ENCODE data around the gene NRXN3.

The NRXN3 gene

DNA sequence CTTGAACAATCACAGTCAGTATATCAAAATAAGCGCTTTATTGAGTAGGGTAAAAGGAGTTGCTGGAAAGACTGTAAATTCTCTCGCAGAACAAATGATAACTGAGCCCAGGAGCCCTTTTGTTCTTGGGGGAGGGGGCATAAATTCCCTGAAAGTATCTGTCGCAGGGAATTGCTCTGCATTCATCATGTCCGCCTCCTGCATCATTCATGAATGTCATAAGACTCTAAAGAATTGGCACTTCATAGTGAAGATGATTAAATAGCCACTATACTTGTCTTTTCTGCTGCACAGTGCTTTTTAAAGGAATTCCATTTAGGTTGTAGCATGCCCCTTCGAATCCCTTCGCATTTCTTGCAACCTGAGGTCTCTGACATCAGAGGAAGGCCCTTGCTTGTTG lies 1278.8 kb downstream of the NRXN3 start:
- H3K4me3 ChIP-seq (ENCODE audit: low read depth, low read length) = no peak overlapping the region
- TF ChIP-seq, protein P1, sequence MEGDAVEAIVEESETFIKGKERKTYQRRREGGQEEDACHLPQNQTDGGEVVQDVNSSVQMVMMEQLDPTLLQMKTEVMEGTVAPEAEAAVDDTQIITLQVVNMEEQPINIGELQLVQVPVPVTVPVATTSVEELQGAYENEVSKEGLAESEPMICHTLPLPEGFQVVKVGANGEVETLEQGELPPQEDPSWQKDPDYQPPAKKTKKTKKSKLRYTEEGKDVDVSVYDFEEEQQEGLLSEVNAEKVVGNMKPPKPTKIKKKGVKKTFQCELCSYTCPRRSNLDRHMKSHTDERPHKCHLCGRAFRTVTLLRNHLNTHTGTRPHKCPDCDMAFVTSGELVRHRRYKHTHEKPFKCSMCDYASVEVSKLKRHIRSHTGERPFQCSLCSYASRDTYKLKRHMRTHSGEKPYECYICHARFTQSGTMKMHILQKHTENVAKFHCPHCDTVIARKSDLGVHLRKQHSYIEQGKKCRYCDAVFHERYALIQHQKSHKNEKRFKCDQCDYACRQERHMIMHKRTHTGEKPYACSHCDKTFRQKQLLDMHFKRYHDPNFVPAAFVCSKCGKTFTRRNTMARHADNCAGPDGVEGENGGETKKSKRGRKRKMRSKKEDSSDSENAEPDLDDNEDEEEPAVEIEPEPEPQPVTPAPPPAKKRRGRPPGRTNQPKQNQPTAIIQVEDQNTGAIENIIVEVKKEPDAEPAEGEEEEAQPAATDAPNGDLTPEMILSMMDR (IDR thresholded peaks at IDR 0.05; ENCODE audit: low read depth, low read length) = no peak

GRCh38 chr14:79451601-79452000 lies 1281.4 kb downstream of the NRXN3 start:
- no peak overlapping the region for H3K4me3 ChIP-seq (ENCODE audit: low read depth, low read length)
- TF ChIP-seq, protein P1 (IDR thresholded peaks at IDR 0.05; ENCODE audit: low read depth, low read length) = no peak

- TF ChIP-seq, protein P1 (IDR thresholded peaks at IDR 0.05; ENCODE audit: low read depth, low read length) = no peak
Measured at GRCh38 chr14:79453276-79453675, 1283.1 kb downstream of the NRXN3 start.

DNA sequence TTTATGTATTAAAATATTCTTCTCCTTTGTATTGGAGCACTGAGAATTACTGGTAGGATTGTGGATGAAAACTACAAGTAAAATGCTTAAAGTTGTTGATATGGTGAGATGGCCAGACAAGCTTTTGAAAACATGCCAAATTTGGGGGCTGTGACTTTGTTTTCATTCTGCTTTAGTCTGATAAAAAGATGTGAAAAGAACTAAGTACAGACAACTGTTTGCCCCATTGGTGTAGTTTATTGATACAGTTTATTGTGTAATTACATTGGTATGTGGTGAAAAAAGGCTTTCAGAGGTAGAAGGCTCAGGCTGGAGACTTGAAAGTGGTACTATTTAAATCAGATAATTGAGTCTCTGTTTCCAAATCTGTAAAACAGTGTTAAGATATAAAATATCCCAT lies 1294.3 kb downstream of the NRXN3 start:
- TF ChIP-seq, protein P1 (IDR thresholded peaks at IDR 0.05; ENCODE audit: low read depth, low read length) = no peak
- no peak overlapping the region for H3K4me3 ChIP-seq (ENCODE audit: low read depth, low read length)

More at GRCh38 chr14:79453276-79453675, 1283.1 kb downstream of the NRXN3 start:
- H3K4me3 ChIP-seq (ENCODE audit: low read depth, low read length) = 0 out of 2 replicates have a peak overlapping the region, but pooled peaks have one; percentile 5

GRCh38 chr14:79465651-79466050 lies 1295.5 kb downstream of the NRXN3 start:
- TF ChIP-seq, protein P1 (IDR thresholded peaks at IDR 0.05; ENCODE audit: low read depth, low read length) = no peak
- no peak overlapping the region for H3K4me3 ChIP-seq (ENCODE audit: low read depth, low read length)

GRCh38 chr14:79466938-79467527 lies 1296.9 kb downstream of the NRXN3 start:
- no peak overlapping the region for H3K4me3 ChIP-seq (ENCODE audit: low read depth, low read length)
- TF ChIP-seq, protein P1 (IDR thresholded peaks at IDR 0.05; ENCODE audit: low read depth, low read length) = no peak

GRCh38 chr14:79467835-79468234 lies 1297.7 kb downstream of the NRXN3 start:
- no peak overlapping the region for H3K4me3 ChIP-seq (ENCODE audit: low read depth, low read length)
- TF ChIP-seq, protein P1 (IDR thresholded peaks at IDR 0.05; ENCODE audit: low read depth, low read length) = no peak

Measured in WI38 (cell line).